GM08714 (cell line): ENCODE measurements around the gene UBE2N.
A peak's percentile ranks its signal among the peaks of the same experiment; 100 is the strongest.

Experiments used
- H3K4me3 ChIP-seq: fragments of 200-500 bp; sonication (Bioruptor generic); 2 replicates; pipeline ENCODE4 v1.5.1; 2014; ENCODE audit warnings: mild to moderate bottlenecking, low read length, inconsistent platforms
- ZNF274 ChIP-seq: IDR thresholded peaks from 2 replicates; pipeline ENCODE4 v1.6.1; 2012; ENCODE audit warnings: mild to moderate bottlenecking, low read depth, low read length

Gene UBE2N

GRCh38 chr12:93459097-93459496 lies 17.4 kb upstream of the UBE2N start:
- H3K4me3 ChIP-seq, result no peak overlapping the region
- TF ChIP-seq ZNF274, result no peak

DNA sequence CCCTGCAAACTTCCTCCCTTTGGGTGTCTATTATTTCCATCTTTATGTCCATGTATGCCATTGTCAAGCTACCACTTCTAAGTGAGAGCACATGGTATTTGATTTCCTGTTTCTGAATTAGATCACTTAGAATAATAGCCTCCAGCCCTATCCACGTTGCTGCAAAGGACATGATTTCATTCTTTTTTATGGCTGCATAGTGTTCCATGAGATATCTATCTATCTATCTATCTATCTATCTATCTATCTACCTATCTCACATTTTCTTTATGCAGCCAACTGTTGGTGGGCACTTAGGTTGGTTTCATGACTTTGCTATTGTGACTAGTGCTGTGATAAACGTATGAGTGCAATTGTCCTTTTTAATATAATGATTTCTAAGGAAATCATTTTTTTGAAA lies 14.3 kb upstream of the UBE2N start:
- H3K4me3 ChIP-seq, result no peak overlapping the region
- no peak for TF ChIP-seq ZNF274

DNA sequence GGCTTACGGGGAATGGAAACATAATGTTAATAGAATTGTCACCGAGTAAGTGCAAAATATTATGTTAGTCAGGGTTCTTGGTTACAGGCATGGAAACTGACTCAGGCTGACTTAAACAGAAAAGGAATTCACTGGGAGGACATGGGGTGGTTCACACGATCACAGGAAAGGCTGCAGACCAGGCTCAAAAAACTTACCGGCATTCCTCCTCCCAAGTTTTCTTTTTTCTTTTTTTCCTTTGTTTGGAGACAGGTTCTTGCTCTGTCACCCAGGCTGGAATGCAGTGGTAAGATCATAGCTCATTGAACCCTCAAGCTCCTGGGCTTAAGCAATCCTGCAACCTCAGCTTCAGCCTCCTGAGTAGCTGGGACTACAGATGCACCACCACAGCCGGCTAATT lies 11.9 kb upstream of the UBE2N start:
- H3K4me3 ChIP-seq, result no peak overlapping the region
- TF ChIP-seq ZNF274, result no peak

DNA sequence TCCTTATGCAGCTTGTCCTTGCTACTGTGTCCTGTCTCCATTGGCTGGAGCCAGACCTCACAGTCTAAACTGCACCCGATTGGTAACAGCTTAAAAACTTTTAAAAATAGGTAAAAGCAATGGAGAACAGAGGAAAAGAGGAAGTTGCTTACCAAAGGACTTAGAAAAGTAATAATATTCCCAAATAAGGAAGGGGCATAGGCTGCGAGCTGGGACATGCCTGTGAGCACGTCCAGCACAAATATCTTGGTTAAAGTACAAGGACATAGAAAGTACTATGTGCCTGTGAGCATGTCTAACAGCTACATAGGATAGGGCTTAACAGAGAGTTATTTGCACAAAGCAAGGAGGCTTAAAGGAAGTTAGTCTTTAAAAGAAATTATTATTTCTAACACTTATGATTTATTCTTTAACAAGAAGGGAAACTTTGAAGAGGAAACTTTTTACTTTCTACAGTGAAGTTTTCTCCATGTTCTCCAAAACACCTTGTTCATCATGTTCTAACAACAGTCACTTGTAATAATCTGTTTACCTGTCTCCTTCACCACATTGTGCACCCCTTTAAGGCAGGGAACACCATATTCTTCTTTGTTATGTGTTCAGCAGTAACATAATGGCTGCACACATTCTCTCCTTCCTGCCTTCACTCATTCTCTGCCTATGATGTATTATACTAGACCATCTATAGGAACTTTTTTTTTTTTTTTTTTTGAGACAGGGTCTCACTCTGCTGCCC lies 9.8 kb upstream of the UBE2N start:
- TF ChIP-seq ZNF274, result no peak
- no peak overlapping the region for H3K4me3 ChIP-seq

GRCh38 chr12:93449277-93449676 lies 7.5 kb upstream of the UBE2N start:
- no peak overlapping the region for H3K4me3 ChIP-seq
- no peak for TF ChIP-seq ZNF274

DNA sequence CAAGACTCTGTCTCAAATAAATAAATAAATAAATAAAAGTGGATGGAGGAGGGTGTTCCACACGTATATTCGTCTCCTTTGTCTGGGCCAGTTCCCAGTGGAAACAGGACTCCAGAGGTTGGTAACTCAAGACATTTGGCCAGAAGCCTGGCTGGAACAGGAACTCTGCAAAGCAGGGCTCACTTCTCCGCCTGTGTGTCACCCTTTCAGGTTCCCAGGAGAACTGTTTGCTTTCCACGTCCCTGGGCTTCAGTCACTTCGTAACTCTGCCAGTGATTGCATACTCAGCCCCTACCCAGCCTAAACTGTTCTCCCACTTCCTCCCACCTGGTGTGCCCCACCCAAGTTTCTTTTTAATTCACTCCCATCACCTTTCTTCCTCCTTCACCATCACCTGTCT lies 7.0 kb upstream of the UBE2N start:
- no peak overlapping the region for H3K4me3 ChIP-seq
- TF ChIP-seq ZNF274, result no peak

- TF ChIP-seq ZNF274, result no peak
- no peak overlapping the region for H3K4me3 ChIP-seq
Measured at GRCh38 chr12:93447555-93448290, 6.0 kb upstream of the UBE2N start.

- TF ChIP-seq ZNF274, result no peak
- H3K4me3 ChIP-seq, result no peak overlapping the region
Measured at GRCh38 chr12:93443576-93443975, 1.8 kb upstream of the UBE2N start.

- no peak for TF ChIP-seq ZNF274
- H3K4me3 ChIP-seq, result peak overlapping the region; percentile 90
Measured at GRCh38 chr12:93442411-93443340, 929 bp upstream of the UBE2N start.

- TF ChIP-seq ZNF274, result no peak
- peak overlapping the region; percentile 99 for H3K4me3 ChIP-seq
Measured at GRCh38 chr12:93441081-93441616, 598 bp downstream of the UBE2N start.

- TF ChIP-seq ZNF274, result no peak
- H3K4me3 ChIP-seq, result peak overlapping the region; percentile 99
Measured at GRCh38 chr12:93440043-93440835, 1.5 kb downstream of the UBE2N start.

- H3K4me3 ChIP-seq, result peak overlapping the region; percentile 25
- TF ChIP-seq ZNF274, result no peak
Measured at GRCh38 chr12:93438266-93439050, 3.3 kb downstream of the UBE2N start.
